ENCODE data around the gene TRPV6. TPM values are rescaled to one million over a fixed set of nuclear protein-coding genes. Genes with fewer than 3 reads are reported as not detected.
A peak's percentile ranks its signal among the peaks of the same experiment; 100 is the strongest.

TRPV6 gene
- total and polyA plus RNA-seq, 8 donors, result 36.1 to 308 (median 56.5) TPM

DNA sequence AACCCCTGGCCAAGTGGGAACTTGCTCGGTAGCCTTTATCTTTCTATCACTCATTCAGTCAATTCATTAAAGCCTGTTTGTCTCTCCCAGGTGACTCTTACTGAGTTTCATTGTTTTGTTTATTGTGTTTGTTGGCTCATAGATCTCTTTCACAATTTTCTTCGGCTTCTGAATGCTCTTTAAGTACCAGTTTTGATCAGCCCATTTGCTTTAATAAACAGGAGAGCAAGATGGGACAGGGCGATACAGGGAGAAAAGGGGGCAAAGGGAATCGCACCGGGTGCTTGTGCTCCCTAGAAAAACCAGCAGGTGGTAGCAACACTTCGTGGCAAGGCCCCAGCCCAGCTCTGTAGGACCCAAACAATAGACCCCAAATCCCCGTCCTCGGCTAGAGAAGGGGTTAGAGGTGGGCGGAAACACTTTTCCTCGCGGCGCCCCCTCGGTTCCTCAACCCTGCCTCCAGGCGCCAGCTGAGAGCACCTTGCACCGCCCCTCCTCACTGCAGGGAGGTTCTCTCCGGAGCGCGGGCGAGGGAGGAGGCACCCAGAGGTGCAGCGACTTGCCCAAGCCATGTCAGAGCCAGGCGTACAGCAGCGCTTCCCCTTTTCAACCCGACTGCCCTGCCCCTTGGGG lies 31.7 kb downstream of the TRPV6 start:
- H3K4me3 ChIP-seq, result peak overlapping the region; percentile 63 to 76 (median 66)
- H3K9me3 ChIP-seq, result no peaks in the 10 kb centered on the region
- WGBS, 2 donors, result 0% methylated on average over 23 of the region's 23 CpGs
- intact Hi-C loops (cut with DNase I), result no loop called here
- ATAC-seq, result peak; percentile 57 to 85 (median 72)
- H3K27me3 ChIP-seq, result no peaks in the 10 kb centered on the region
- no peaks in the 10 kb centered on the region for H3K36me3 ChIP-seq
- DNase-seq, result peak; percentile 42 to 81 (median 68)
- H3K27ac ChIP-seq, result peak overlapping the region; percentile 44 to 79 (median 74)
- no peak for FAIRE-seq
- peaks cover 0 to 7% (median 0%) of the 10 kb centered on the region in 3 donors for H3K4me1 ChIP-seq
- TF ChIP-seq, protein P1, sequence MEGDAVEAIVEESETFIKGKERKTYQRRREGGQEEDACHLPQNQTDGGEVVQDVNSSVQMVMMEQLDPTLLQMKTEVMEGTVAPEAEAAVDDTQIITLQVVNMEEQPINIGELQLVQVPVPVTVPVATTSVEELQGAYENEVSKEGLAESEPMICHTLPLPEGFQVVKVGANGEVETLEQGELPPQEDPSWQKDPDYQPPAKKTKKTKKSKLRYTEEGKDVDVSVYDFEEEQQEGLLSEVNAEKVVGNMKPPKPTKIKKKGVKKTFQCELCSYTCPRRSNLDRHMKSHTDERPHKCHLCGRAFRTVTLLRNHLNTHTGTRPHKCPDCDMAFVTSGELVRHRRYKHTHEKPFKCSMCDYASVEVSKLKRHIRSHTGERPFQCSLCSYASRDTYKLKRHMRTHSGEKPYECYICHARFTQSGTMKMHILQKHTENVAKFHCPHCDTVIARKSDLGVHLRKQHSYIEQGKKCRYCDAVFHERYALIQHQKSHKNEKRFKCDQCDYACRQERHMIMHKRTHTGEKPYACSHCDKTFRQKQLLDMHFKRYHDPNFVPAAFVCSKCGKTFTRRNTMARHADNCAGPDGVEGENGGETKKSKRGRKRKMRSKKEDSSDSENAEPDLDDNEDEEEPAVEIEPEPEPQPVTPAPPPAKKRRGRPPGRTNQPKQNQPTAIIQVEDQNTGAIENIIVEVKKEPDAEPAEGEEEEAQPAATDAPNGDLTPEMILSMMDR (IDR thresholded peaks at IDR 0.05), result peak; percentile 36 to 74 (median 64)

DNA sequence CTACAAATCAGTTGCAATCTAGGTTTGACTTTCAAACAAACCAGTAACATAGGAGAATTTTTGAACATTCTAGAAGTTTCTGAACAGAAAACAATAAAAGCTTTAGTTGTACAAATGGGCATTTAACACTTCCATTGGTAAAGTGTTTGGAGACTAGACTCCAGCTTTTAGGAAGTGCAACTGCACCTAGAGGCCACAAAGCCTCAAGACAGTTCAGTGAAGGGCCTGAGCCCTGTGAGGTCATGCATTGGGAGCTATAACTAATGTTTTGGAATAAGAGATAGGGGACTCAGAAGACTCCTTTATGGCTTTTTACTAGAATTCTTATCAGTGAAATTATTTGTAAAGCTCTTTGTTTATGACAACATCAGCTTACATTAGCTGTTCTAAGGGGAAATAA lies 33.6 kb downstream of the TRPV6 start:
- DNase-seq (no peak), ATAC-seq (no peak), FAIRE-seq (no peak)
- Histone ChIP-seq H3K36me3 (no peaks in the 10 kb centered on the region), H3K4me3 (no peak overlapping the region), H3K4me1 (peaks cover 0 to 7% (median 0%) of the 10 kb centered on the region in 3 donors), H3K9me3 (no peaks in the 10 kb centered on the region), H3K27ac (no peak overlapping the region), H3K27me3 (no peaks in the 10 kb centered on the region)
- TF ChIP-seq, protein P1 (IDR thresholded peaks at IDR 0.05), result no peak
- intact Hi-C loops (cut with DNase I), result no loop called here

DNA sequence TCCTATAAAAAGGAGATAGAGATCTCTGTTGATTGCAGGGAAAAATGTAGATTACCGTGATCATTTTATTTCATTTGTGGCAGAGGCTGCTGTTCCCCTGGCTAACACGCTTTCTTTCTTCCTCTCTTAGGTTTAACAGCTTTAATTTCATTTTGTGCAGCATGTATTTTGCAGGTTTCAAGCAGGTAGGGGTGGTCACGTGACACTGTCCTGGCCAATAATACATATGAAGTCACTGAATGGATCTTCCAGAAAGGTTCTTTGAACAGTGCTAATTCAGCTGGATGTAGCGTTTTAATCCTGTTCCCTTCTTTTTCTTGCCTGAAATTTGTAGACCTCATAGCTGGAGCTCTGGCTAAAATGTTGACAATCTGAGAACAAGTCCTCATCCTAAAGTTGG lies 34.3 kb downstream of the TRPV6 start:
- TF ChIP-seq, protein P1 (IDR thresholded peaks at IDR 0.05), result no peak
- Histone ChIP-seq H3K27me3 (no peaks in the 10 kb centered on the region), H3K27ac (no peak overlapping the region), H3K36me3 (no peaks in the 10 kb centered on the region), H3K9me3 (no peaks in the 10 kb centered on the region), H3K4me1 (peaks cover 0 to 7% (median 0%) of the 10 kb centered on the region in 3 donors), H3K4me3 (no peak overlapping the region)
- FAIRE-seq (no peak), ATAC-seq (no peak), DNase-seq (no peak)
- WGBS, 2 donors, result 70 to 87% methylated on average over 4 of the region's 4 CpGs
- intact Hi-C loops (cut with DNase I), result no loop called here

DNA sequence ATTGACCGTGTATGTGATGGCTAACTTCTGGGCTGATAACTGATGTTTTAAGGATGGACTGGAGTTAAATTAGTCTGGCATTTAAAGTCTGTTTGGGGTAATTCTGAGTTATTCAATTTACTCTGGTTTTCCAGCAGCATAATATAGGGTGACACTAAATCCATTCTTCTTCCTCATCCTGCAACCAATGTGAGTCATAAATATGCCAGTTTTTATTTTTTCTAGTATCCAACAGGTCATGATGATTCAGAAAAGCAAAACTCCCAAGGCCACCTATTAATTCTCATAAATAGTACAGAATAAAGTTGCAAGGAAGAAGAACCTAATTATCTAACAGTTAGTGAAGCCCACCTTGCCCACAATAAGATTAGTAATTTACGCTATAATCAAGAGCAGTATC lies 38.2 kb downstream of the TRPV6 start:
- 76 to 79% methylated on average over 2 of the region's 2 CpGs for WGBS, 2 donors
- TF ChIP-seq, protein P1 (IDR thresholded peaks at IDR 0.05), result no peak
- H3K27me3 ChIP-seq, result no peaks in the 10 kb centered on the region
- DNase-seq (no peak), FAIRE-seq (no peak), ATAC-seq (no peak)
- H3K27ac ChIP-seq, result no peak overlapping the region
- no peaks in the 10 kb centered on the region for H3K4me1 ChIP-seq
- intact Hi-C loops (cut with DNase I), result no loop called here
- H3K4me3 ChIP-seq, result no peak overlapping the region
- no peaks in the 10 kb centered on the region for H3K36me3 ChIP-seq
- no peaks in the 10 kb centered on the region for H3K9me3 ChIP-seq

DNA sequence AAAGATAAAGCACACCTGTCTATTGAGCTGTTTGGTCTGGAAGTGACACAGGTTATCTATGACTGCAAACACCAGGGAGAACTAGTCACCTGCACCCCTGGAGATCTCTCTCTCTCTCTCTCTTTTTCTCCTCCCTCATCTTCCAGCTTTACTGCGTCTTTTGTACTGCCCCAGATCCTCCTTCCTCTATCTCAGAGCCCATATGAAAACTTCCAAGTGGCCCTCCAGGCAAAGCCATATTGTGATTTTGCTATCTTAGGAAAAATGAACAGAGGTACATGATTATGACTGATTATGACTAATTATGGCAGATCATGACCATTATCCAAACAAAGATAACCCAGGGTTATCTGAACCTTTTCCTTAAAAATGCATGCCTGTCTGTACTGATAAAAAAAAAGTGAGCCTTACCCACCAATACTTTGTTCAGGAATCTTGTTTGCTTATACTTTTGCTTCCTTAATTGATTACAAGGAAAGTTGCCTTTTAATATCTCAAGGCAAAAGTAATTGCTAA lies 43.2 kb downstream of the TRPV6 start:
- no peaks in the 10 kb centered on the region for H3K27me3 ChIP-seq
- no peaks in the 10 kb centered on the region for H3K36me3 ChIP-seq
- no peaks in the 10 kb centered on the region for H3K4me1 ChIP-seq
- H3K9me3 ChIP-seq, result no peaks in the 10 kb centered on the region
- H3K27ac ChIP-seq, result no peak overlapping the region
- no peak overlapping the region for H3K4me3 ChIP-seq
- FAIRE-seq, result no peak
- no peak for DNase-seq
- TF ChIP-seq, protein P1 (IDR thresholded peaks at IDR 0.05), result no peak
- ATAC-seq, result no peak
- intact Hi-C loops (cut with DNase I), result no loop called here
- 19 to 22% methylated on average over 1 of the region's 1 CpG for WGBS, 2 donors
